Motor neuron (in vitro differentiated cells): ENCODE measurements around the gene SDR42E1. TPM values are rescaled to one million over a fixed set of nuclear protein-coding genes. Genes with fewer than 3 reads are reported as not detected.
A peak's percentile ranks its signal among the peaks of the same experiment; 100 is the strongest.

Experiments used
- ATAC-seq, 8 experiments: fragments of 200-7000 bp; cut with Tn5 transposase; replicated peaks in 6 of 8; 2 replicates each; pipeline ENCODE4 v1.8.0; 2021; ENCODE audit warnings: mild to moderate bottlenecking in 8 of 8, moderate library complexity in 8 of 8
- H3K27ac ChIP-seq, 2 donors: fragments of 250-450 bp; sonication (Bioruptor Pico); 2 replicates each; pipeline ENCODE4 v1.9.0; 2021; ENCODE audit warnings: antibody characterized with exemption in 2 of 2, mild to moderate bottlenecking in 2 of 2, moderate library complexity in 1 of 2
- H3K4me1 ChIP-seq, 2 donors: fragments of 250-450 bp; sonication (Bioruptor Pico); replicated peaks in 1 of 2; 2 replicates each; pipeline ENCODE4 v1.6.1; 2021; ENCODE audit warnings: antibody characterized with exemption in 2 of 2, mild to moderate bottlenecking in 2 of 2, moderate library complexity in 1 of 2
- H3K4me3 ChIP-seq, 5 donors: fragments of 250-450 bp; sonication (Bioruptor Pico); 2 replicates each; pipeline ENCODE4 v1.9.0; 2021; ENCODE audit warnings: antibody characterized with exemption in 5 of 5, mild to moderate bottlenecking in 5 of 5, moderate library complexity in 4 of 5
- WGBS, 10 experiments: fragments of 450-650 bp; shearing (Covaris generic); methylation state at CpG; one replicate each; pipeline ENCODE4 v1.0.0; 2022; 5-methylcytosine and 5-hydroxymethylcytosine counted together
- in situ Hi-C, 9 experiments: fragments of 400-800 bp; cut with MboI; loops; one replicate each; pipeline ENCODE4 v1.15.0; 2021; ENCODE audit warnings: low sequenced_read_pairs in 9 of 9, low pct_unique_long_range_greater_than_20kb in 2 of 9; ENCODE audit not compliant: unreplicated experiment in 9 of 9
- total RNA-seq, 8 experiments: library from RNA; unstranded; fragments of 300-600 nt; gene quantifications; 2 replicates each; pipeline versions ENCODE4 v1.2.3 to v1.2.4, GENCODE V29; 2022

SDR42E1 gene
- under 1 TPM; under 0.01 to 0.38 (median 0.05) TPM for total RNA-seq

GRCh38 chr16:82011199-82011641 lies at the start of gene SDR42E1:
Gene SDR42E1, minus strand, starts transcription at chr16:82011470. Its CDS starts 10,612 bp downstream, at chr16:82000858.
- no peak within 1 kb of the TSS for H3K27ac ChIP-seq
- no peak within 1 kb of the TSS for H3K4me3 ChIP-seq
- H3K4me1 ChIP-seq = no peaks in the 10 kb centered on the region
- in situ Hi-C loops = no loop called here
- 61 to 93% (median 84%) methylated on average over 3 to 6 of the region's 32 CpGs; no CpG with 5 or more reads in 6 of the 10 experiments for WGBS, 10 experiments
- peak in 1 of 8 experiments; percentile 36 for ATAC-seq

GRCh38 chr16:82059983-82060421 lies 48.7 kb upstream of the SDR42E1 start:
- H3K27ac ChIP-seq = no peak overlapping the region
- no peaks in the 10 kb centered on the region for H3K4me1 ChIP-seq
- 0 to 100% (median 86%) methylated on average over 1 of the region's 1 CpG; no CpG with 5 or more reads in 3 of the 10 experiments for WGBS, 10 experiments
- in situ Hi-C loops = no loop called here
- H3K4me3 ChIP-seq = no peak overlapping the region
- ATAC-seq = no peak

GRCh38 chr16:82059161-82059982 lies 48.1 kb upstream of the SDR42E1 start:
- no peak for ATAC-seq
- in situ Hi-C loops = no loop called here
- Histone ChIP-seq H3K4me1 (no peaks in the 10 kb centered on the region), H3K27ac (no peak overlapping the region), H3K4me3 (no peak overlapping the region)
- WGBS, 10 experiments = 26 to 100% (median 89%) methylated on average over 3 to 8 of the region's 8 CpGs

- ATAC-seq = no peak
- H3K27ac ChIP-seq = no peak overlapping the region
- no peak overlapping the region for H3K4me3 ChIP-seq
- H3K4me1 ChIP-seq = no peaks in the 10 kb centered on the region
- 0 to 100% (median 79%) methylated on average over 1 to 3 of the region's 3 CpGs; no CpG with 5 or more reads in 3 of the 10 experiments for WGBS, 10 experiments
- in situ Hi-C loops = no loop called here
Observed at GRCh38 chr16:82056550-82056896, 45.3 kb upstream of the SDR42E1 start.

GRCh38 chr16:82055728-82056549 lies 44.7 kb upstream of the SDR42E1 start:
- no peak for ATAC-seq
- WGBS, 10 experiments = 17 to 100% (median 79%) methylated on average over 1 to 8 of the region's 8 CpGs
- in situ Hi-C loops = no loop called here
- no peak overlapping the region for H3K4me3 ChIP-seq
- H3K27ac ChIP-seq = no peak overlapping the region
- no peaks in the 10 kb centered on the region for H3K4me1 ChIP-seq

GRCh38 chr16:82055117-82055516 lies 43.8 kb upstream of the SDR42E1 start:
- no peak overlapping the region for H3K4me3 ChIP-seq
- no peak for ATAC-seq
- no peak overlapping the region for H3K27ac ChIP-seq
- whole genome bisulfite sequencing, 10 experiments = 0 to 100% (median 80%) methylated on average over 1 to 3 of the region's 3 CpGs; no CpG with 5 or more reads in 1 of the 10 experiments
- H3K4me1 ChIP-seq = no peaks in the 10 kb centered on the region
- in situ Hi-C loops = no loop called here

GRCh38 chr16:82051656-82052055 lies 40.4 kb upstream of the SDR42E1 start:
- no peak for ATAC-seq
- H3K4me1 ChIP-seq = no peaks in the 10 kb centered on the region
- in situ Hi-C loops = no loop called here
- H3K4me3 ChIP-seq = no peak overlapping the region
- 15 to 90% (median 75%) methylated on average over 1 to 4 of the region's 5 CpGs; no CpG with 5 or more reads in 3 of the 10 experiments for WGBS, 10 experiments
- no peak overlapping the region for H3K27ac ChIP-seq

- Histone ChIP-seq H3K4me3 (no peak overlapping the region), H3K4me1 (peaks cover 0 to 4% of the 10 kb centered on the region in 2 donors), H3K27ac (no peak overlapping the region)
- ATAC-seq = no peak
- in situ Hi-C loops = no loop called here
- 64 to 100% (median 93%) methylated on average over 2 to 4 of the region's 4 CpGs; no CpG with 5 or more reads in 1 of the 10 experiments for WGBS, 10 experiments
Observed at GRCh38 chr16:82050909-82051357, 39.7 kb upstream of the SDR42E1 start.

- in situ Hi-C loops = no loop called here
- ATAC-seq = no peak
- no peak overlapping the region for H3K27ac ChIP-seq
- peaks cover under 1 to 8% of the 10 kb centered on the region in 2 donors for H3K4me1 ChIP-seq
- WGBS, 10 experiments = 13 to 100% (median 80%) methylated on average over 1 to 3 of the region's 3 CpGs; no CpG with 5 or more reads in 1 of the 10 experiments
- no peak overlapping the region for H3K4me3 ChIP-seq
Observed at GRCh38 chr16:82050506-82050905, 39.2 kb upstream of the SDR42E1 start.

GRCh38 chr16:82049484-82049883 lies 38.2 kb upstream of the SDR42E1 start:
- ATAC-seq = no peak
- in situ Hi-C loops = loop anchor here in 2 of 9 experiments (25.0 kb wide), 1 partner anchor 188 kb away; no protein-coding TSS in a partner anchor
- Histone ChIP-seq H3K4me3 (no peak overlapping the region), H3K4me1 (peaks cover 6 to 8% of the 10 kb centered on the region in 2 donors), H3K27ac (no peak overlapping the region)
- 43 to 100% (median 78%) methylated on average over 1 of the region's 1 CpG; no CpG with 5 or more reads in 2 of the 10 experiments for WGBS, 10 experiments

- in situ Hi-C loops = loop anchor here in 2 of 9 experiments (25.0 kb wide), 1 partner anchor 190 kb away; no protein-coding TSS in a partner anchor
Observed at GRCh38 chr16:82047787-82048186, 36.5 kb upstream of the SDR42E1 start.

GRCh38 chr16:82047374-82047773 lies 36.1 kb upstream of the SDR42E1 start:
- Histone ChIP-seq H3K4me3 (no peak overlapping the region), H3K27ac (no peak overlapping the region), H3K4me1 (peaks cover 6 to 10% of the 10 kb centered on the region in 2 donors)
- no peak for ATAC-seq
- in situ Hi-C loops = loop anchor here in 2 of 9 experiments (25.0 kb wide), 1 partner anchor 190 kb away; no protein-coding TSS in a partner anchor
- WGBS, 10 experiments = 43 to 100% (median 86%) methylated on average over 1 to 2 of the region's 2 CpGs; no CpG with 5 or more reads in 3 of the 10 experiments

More at GRCh38 chr16:82047787-82048186, 36.5 kb upstream of the SDR42E1 start:
- H3K4me1 ChIP-seq = peaks cover 6 to 10% of the 10 kb centered on the region in 2 donors
- 53 to 100% (median 97%) methylated on average over 2 of the region's 2 CpGs; no CpG with 5 or more reads in 2 of the 10 experiments for whole genome bisulfite sequencing, 10 experiments
- no peak overlapping the region for H3K4me3 ChIP-seq
- no peak for ATAC-seq
- no peak overlapping the region for H3K27ac ChIP-seq
